Endodermal cell (in vitro differentiated cells): Measurements from ENCODE around the gene FCGBP. TPM values are rescaled to one million over a fixed set of nuclear protein-coding genes. Genes with fewer than 3 reads are reported as not detected.

Experiments used
- DNase-seq: peaks from one replicate; pipeline ENCODE4 v3.0.0-alpha.2; 2017
- H3K27ac ChIP-seq: 2 replicates; pipeline ENCODE4 v1.5.1; 2013; ENCODE audit warnings: mild to moderate bottlenecking, low read depth, low read length, moderate library complexity
- H3K27me3 ChIP-seq: 2 replicates; pipeline ENCODE4 v1.6.1; 2013; ENCODE audit warnings: mild to moderate bottlenecking, low read length, moderate library complexity; ENCODE audit not compliant: insufficient read depth, control insufficient read depth, poor library complexity, severe bottlenecking
- H3K36me3 ChIP-seq: 2 replicates; pipeline ENCODE4 v1.7.0; 2013; ENCODE audit warnings: mild to moderate bottlenecking, low read length, moderate library complexity; ENCODE audit not compliant: control insufficient read depth, insufficient read depth
- H3K4me1 ChIP-seq: one replicate; pipeline ENCODE4 v1.7.0; 2013; ENCODE audit warnings: low read length; ENCODE audit not compliant: control insufficient read depth, insufficient read depth
- H3K4me3 ChIP-seq: 2 replicates; pipeline ENCODE4 v1.5.1; 2013; ENCODE audit warnings: mild to moderate bottlenecking, low read length, moderate library complexity
- H3K9ac ChIP-seq: 2 replicates; pipeline ENCODE4 v1.6.1; 2013; ENCODE audit warnings: mild to moderate bottlenecking, low read length, moderate library complexity; ENCODE audit not compliant: poor library complexity, severe bottlenecking; ENCODE audit errors: extremely low read depth
- H3K9me3 ChIP-seq: 2 replicates; pipeline ENCODE4 v1.6.1; 2013; ENCODE audit warnings: mild to moderate bottlenecking, low read length, moderate library complexity; ENCODE audit not compliant: control insufficient read depth
- H3K27ac Mint-ChIP-seq: 2 replicates; pipeline ENCODE4 v1.8.0; 2020; ENCODE audit warnings: mixed read lengths
- H3K27me3 Mint-ChIP-seq: 2 replicates; pipeline ENCODE4 v1.8.0; 2021; ENCODE audit warnings: mild to moderate bottlenecking, mixed read lengths; ENCODE audit not compliant: insufficient read depth
- H3K36me3 Mint-ChIP-seq: 2 replicates; pipeline ENCODE4 v1.8.0; 2020; ENCODE audit warnings: low read depth, mixed read lengths
- H3K4me1 Mint-ChIP-seq: 2 replicates; pipeline ENCODE4 v1.8.0; 2020; ENCODE audit warnings: mixed read lengths
- H3K4me3 Mint-ChIP-seq: 2 replicates; pipeline ENCODE4 v1.8.0; 2020; ENCODE audit warnings: mild to moderate bottlenecking, moderate library complexity, mixed read lengths
- H3K9me3 Mint-ChIP-seq: 2 replicates; pipeline ENCODE4 v1.8.0; 2020; ENCODE audit warnings: mild to moderate bottlenecking, mixed read lengths
- WGBS, 2 experiments: methylation state at CpG; one replicate each; pipeline versions ENCODE4 v1.1.5 to v1.1.7; 2013; ENCODE audit warnings: missing lambda C conversion rate in 2 of 2, mixed read lengths in 1 of 2; ENCODE audit not compliant: insufficient coverage in 1 of 2, insufficient read length in 1 of 2; 5-methylcytosine and 5-hydroxymethylcytosine counted together
- total RNA-seq, 2 donors: library from RNA; stranded (reverse); fragmentation: NEBNext Ultra II Directional in 1 of 2; extraction: Animal tissue kit (Norgen Biotek cat#: 25700) in 1 of 2; gene quantifications; 2 replicates in 1 of 2; 3 replicates in 1 of 2; pipeline ENCODE4 v1.2.1, GENCODE V29; 2021
- TF ChIP-seq, protein P1 (sequence below): fragments of 200-600 bp; sonication (generic); conservative IDR thresholded peaks from 2 replicates; pipeline ENCODE4 v1.5.0; 2021; ENCODE audit warnings: antibody characterized with exemption, mild to moderate bottlenecking

The FCGBP gene
- total RNA-seq, 2 donors from 2014 or later = 0.29 to 0.62 TPM

DNA sequence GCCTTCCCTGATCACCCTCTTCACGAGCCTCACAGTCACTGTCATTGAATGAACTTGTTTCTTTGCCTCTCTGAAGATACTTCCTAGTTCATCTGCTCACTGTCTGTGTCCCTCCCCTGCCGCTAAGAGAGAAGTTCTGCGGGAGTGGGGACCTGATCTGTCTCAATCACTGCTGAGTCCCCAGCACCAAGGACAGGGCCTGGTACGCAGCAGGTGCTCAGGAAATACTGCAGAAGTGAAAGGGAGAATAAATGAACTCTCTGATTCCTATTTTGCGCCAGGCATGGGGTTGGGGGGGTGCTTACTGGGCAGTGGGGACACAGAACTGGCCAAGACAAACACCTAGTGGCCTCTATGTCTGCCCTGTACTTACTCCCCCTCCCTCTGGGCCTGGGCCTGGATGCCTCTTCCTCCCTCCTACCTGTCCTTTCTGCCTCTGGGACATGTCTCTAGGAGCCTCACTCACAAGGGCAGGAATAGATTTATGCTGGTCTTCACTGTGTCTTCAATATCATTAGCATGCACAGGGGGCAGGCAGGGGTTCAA is 17.5 kb downstream of the FCGBP start:
- Histone ChIP-seq H3K9me3 (no peaks in the 10 kb centered on the region), H3K4me3 (no peak overlapping the region), H3K27ac (no peak overlapping the region), H3K27me3 (no peaks in the 10 kb centered on the region), H3K4me1 (no peaks in the 10 kb centered on the region), H3K36me3 (no peaks in the 10 kb centered on the region), H3K9ac (no peak overlapping the region)
- no peaks in the 10 kb centered on the region for H3K9me3 Mint-ChIP-seq
- no peak overlapping the region for H3K4me3 Mint-ChIP-seq
- peak; percentile 51 for DNase-seq
- no peak overlapping the region for H3K27ac Mint-ChIP-seq
- WGBS, 2 experiments = 74 to 77% methylated on average over 3 to 5 of the region's 5 CpGs
- no peaks in the 10 kb centered on the region for H3K36me3 Mint-ChIP-seq
- H3K4me1 Mint-ChIP-seq = no peaks in the 10 kb centered on the region
- peaks cover 5% of the 10 kb centered on the region for H3K27me3 Mint-ChIP-seq
- TF ChIP-seq, protein P1, sequence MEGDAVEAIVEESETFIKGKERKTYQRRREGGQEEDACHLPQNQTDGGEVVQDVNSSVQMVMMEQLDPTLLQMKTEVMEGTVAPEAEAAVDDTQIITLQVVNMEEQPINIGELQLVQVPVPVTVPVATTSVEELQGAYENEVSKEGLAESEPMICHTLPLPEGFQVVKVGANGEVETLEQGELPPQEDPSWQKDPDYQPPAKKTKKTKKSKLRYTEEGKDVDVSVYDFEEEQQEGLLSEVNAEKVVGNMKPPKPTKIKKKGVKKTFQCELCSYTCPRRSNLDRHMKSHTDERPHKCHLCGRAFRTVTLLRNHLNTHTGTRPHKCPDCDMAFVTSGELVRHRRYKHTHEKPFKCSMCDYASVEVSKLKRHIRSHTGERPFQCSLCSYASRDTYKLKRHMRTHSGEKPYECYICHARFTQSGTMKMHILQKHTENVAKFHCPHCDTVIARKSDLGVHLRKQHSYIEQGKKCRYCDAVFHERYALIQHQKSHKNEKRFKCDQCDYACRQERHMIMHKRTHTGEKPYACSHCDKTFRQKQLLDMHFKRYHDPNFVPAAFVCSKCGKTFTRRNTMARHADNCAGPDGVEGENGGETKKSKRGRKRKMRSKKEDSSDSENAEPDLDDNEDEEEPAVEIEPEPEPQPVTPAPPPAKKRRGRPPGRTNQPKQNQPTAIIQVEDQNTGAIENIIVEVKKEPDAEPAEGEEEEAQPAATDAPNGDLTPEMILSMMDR = no peak

- H3K36me3 ChIP-seq = no peaks in the 10 kb centered on the region
- H3K4me1 ChIP-seq = no peaks in the 10 kb centered on the region
- no peak overlapping the region for H3K27ac ChIP-seq
- H3K4me1 Mint-ChIP-seq = no peaks in the 10 kb centered on the region
- TF ChIP-seq, protein P1 = no peak
- H3K27me3 Mint-ChIP-seq = peaks cover 5% of the 10 kb centered on the region
- no peaks in the 10 kb centered on the region for H3K27me3 ChIP-seq
- 83 to 85% methylated on average over 2 to 5 of the region's 5 CpGs for WGBS, 2 experiments
- H3K36me3 Mint-ChIP-seq = no peaks in the 10 kb centered on the region
- H3K27ac Mint-ChIP-seq = no peak overlapping the region
- peak; percentile 23 for DNase-seq
- H3K9me3 Mint-ChIP-seq = no peaks in the 10 kb centered on the region
- H3K9me3 ChIP-seq = no peaks in the 10 kb centered on the region
- H3K9ac ChIP-seq = no peak overlapping the region
- H3K4me3 Mint-ChIP-seq = no peak overlapping the region
- no peak overlapping the region for H3K4me3 ChIP-seq
Observed at GRCh38 chr19:39916236-39916635, 18.2 kb downstream of the FCGBP start.

DNA sequence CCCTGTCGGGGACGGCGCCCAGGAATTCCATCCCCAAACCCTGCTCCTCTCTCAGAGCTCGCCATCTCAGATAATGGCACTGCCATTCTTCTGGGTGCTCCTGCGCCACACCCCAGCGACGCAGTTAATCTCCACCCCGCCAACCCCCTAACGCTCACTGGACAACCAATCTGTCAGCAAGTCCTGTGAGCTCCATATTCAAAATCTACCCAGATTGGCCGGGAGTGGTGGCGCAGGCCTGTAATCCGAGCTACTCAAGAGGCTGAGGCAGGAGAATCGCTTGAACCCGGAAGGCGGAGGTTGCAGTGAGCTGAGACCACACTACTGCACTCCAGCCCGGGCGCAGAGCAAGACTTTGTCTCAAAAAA is 18.6 kb downstream of the FCGBP start:
- Histone ChIP-seq H3K9ac (no peak overlapping the region), H3K4me1 (no peaks in the 10 kb centered on the region), H3K9me3 (no peaks in the 10 kb centered on the region), H3K27me3 (no peaks in the 10 kb centered on the region), H3K27ac (no peak overlapping the region), H3K4me3 (no peak overlapping the region), H3K36me3 (no peaks in the 10 kb centered on the region)
- H3K27me3 Mint-ChIP-seq = peaks cover 5% of the 10 kb centered on the region
- no peak overlapping the region for H3K4me3 Mint-ChIP-seq
- TF ChIP-seq, protein P1 = no peak
- WGBS, 2 experiments = 94 to 96% methylated on average over 10 to 17 of the region's 17 CpGs
- no peak for DNase-seq
- H3K4me1 Mint-ChIP-seq = no peaks in the 10 kb centered on the region
- no peak overlapping the region for H3K27ac Mint-ChIP-seq
- H3K36me3 Mint-ChIP-seq = no peaks in the 10 kb centered on the region
- H3K9me3 Mint-ChIP-seq = no peaks in the 10 kb centered on the region
